NCI-H146 (cell line): ENCODE data around the gene ELOVL7.
"Not testable (repeated sequence)": the region's sequence is repeated elsewhere in the genome, so short reads cannot be mapped to it uniquely, and the experiment has no call there.

Experiments used
- DNase-seq: peaks from one replicate; lab custom pipeline; 2025; lab: John Stamatoyannopoulos, UW

Gene ELOVL7

DNA sequence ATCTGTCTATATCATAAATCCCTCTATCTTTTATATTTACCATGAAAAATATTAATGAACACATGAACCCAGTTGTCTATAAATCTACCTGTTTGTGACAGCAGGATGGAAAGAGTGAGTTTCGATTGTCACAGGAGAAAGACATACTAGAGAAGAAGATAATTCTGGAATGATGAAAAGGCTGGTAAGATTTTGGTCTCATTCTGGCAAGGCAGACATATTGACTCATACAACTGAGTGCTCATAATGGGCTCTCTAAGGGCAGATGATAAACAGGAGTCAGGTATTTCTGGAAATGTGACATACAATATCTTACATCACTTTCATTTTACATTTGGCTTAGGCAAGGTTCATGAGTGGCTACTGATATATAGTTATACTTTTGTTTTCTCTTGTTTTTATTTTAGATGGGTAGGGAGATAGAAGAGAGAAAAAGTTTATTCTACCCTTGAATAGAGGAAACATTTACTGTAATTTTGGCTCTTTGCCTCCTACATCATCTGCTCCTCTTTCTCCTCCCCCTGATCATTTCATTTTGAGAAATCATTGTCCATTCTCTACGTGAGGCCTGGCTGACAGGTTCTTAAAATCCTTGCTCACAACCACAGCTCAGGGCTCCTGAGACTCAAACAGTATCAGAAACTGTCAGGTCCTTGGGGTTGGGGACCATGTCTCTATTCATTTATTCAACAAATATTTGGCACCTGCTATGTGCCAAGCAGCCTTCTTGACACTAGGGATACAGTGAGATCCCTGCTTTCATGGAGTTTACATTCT lies 14.4 kb downstream of the ELOVL7 start:
- DNase-seq, result no peak

DNA sequence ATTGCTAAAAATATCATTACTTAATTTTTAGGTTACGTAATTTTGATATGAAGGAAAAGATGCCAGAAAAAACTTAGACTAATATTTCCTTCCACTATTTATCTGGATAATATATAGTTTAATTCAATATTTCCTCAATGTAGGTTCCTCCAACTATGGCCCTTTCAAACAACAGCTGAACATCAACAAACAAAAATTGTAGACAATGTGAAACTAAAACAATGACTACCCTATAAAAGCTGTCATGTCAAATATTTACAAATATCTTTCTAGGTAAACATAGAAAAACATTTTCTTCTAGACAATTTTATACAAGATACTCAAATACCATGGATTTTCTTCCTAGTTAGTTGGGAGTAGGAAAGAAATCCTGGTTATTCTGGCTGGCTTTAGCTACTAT lies 16.9 kb downstream of the ELOVL7 start:
- DNase-seq, result no peak

DNA sequence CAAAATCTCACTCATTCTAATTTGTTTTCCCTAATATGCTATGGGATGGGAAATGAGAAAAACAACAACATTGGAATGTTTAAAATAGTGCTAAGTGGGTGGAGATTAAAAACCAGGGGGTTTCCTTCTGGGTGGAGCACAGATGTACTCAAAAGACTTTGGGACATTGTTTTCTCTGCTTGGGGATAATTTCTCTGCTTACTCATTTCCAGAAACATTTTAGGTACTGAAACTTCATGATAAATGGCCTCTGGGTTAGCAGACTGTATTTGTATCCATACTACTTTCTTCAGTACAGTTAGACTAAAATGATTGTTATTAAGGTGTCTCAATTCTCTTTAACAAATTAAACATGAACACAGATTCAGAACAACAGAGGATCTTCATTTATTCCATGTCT lies 17.4 kb downstream of the ELOVL7 start:
- no peak for DNase-seq

DNA sequence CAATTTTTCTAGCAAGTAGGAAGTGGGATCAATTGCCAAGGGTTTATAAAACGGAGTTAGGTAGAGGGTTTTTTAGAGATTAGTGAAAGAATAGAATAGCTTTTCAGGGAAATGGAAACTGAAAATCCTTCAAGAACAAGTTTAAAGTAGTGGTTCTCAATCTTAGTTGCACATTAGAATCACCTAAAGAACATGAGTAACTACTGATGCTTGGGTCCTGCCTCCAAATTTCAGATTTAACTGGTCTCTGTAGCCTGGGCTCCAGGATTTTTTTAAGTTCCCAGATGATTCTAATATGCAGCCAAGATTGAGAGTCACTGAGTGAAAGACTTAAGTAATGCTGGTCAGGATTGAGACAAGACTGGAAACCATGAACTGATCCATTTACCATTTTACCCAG lies 20.5 kb downstream of the ELOVL7 start:
- DNase-seq, result no peak

DNA sequence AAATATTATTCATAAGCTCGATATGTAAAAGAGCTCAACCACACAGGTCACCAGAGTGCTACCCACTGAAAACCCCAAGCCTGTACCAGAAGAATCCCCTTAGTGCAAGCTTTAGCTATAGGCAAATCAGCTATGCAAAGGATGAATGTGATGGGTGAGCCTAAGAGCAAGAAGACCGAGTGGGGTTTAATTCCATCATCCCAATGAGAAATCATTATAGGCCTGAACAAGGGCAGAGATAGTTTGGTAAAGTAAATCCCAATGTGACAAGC lies 21.8 kb downstream of the ELOVL7 start:
- no peak for DNase-seq

DNA sequence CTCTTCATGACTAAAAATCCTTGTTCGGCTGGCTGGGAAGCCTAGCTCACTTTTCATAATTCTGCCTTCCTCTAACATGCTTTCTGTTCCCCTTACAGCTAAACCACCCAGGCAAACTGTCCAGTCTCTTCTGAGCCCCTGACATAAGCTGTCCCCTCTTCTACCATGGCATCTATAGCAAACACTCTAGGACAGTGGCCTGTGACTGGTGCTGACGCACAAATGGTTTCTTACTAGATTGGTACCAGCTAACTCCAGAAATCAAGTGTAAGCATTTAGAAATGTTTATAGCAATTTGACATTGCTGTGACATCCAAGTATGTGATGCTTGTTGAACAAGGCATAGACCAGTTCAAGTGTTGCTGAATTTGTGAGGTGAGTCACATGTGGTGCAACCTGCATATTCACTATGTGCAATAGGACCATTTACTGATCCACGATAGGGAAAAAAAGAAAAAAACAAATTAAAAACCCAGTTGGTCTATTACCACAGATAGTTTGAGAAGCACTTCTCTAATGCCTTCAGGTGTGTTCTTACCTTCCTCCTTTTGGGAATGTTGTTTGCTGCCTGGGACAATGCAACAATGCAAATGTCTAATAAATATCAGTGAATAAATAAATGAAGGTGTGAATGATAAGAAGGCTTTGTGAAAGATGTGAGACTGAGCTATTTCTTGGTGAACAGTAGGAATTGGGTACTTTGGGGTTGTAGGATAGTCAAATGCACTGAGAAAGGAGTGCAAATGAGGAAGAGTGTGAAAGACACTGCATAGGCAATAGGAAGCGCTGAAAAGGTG lies 22.4 kb downstream of the ELOVL7 start:
- DNase-seq, result no peak

DNA sequence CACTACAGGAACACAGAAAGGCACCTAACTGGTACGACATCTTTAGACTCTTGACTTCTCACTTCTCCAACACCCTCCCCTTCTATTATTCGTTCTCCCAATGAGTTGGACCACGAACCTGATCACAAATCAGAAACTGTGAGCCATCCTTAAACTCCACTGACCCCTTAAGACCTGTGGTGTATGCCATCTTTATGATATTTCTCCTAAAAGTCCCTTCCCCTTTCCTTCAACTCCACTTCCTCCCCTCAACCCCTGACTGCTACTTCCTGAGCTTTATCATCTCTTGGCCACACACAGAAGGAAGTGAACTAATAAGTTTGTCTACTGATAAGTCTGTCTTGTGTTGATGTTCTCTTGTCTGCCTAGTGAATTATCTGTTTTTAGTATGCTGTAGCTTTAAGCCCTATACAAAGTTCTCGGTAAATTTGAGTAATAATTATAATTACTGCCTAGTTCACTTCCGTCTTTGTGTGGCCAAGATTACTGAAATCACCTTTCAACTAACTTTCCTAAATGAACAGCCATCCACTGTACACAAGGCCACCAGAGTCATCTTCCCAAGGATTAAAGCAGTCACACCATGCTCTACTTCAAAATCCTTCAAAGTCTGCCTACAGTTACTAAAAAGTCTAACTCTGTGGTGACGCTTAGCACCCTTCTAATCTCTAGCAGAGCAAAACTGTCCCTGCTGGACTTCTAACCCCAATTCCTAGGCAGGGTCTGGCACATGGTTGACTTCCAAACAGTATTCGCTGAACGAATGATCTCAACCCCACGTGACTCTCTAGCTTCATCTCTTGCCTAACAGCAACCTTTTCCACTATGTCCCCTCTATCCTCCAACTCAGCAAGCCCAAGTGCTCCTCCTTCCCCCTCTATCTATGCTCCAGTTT lies 23.2 kb downstream of the ELOVL7 start:
- no peak for DNase-seq

DNA sequence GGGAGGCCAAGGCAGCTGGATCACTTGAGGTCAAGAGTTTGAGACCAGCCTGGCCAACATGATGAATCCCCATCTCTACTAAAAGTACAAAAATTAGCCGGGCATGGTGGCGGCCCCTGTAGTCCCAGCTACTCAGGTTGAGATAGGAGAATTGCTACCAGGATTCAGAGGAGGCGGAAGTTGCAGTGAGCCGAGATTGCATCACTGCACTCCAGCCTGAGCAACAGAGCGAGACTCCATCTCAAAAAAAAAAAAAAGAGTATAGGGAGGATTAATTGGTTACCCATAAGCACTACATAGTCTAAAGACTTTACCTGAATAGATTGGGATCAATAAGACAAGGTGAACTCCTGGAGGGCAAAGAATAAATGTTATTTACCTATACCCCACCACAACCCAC lies 27.9 kb downstream of the ELOVL7 start:
- DNase-seq, result not testable (repeated sequence)

DNA sequence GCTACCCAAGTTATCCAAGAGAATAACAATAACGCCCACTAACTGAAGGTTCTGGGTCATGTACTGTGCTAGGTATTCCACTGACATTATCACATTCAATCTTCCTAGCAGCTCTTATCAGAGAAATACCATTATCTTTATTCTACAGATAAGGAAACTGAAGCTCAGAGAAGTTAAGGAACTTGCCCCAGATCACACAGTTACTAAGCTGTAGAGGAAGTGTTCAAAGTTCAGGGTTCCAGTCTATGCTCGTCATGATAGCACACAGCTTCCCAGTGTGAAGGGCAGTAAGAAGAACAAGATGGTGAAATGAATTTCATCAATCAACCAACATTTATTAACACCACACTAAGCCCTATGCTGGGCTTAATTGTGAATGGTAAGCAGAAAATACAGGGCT lies 29.6 kb downstream of the ELOVL7 start:
- no peak for DNase-seq

DNA sequence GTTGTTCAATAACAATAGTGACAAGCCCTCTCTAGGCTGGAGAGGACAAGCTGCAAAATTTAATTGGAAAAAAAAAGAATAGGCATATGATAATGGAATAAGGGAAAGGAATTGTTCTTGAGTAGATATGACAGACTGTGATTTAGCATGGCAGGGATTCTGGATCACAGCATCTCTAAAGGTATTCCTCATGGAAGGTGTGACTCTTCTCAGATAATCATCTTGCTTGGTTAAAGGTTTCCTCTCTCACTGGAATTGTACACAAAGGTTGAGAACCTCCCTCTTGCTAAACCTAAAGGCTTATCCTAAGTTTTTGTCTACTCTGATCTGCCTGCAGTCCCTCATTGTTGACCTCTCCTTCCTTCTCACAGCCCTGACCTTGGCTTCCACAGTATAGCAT lies 31.6 kb downstream of the ELOVL7 start:
- DNase-seq, result no peak

DNA sequence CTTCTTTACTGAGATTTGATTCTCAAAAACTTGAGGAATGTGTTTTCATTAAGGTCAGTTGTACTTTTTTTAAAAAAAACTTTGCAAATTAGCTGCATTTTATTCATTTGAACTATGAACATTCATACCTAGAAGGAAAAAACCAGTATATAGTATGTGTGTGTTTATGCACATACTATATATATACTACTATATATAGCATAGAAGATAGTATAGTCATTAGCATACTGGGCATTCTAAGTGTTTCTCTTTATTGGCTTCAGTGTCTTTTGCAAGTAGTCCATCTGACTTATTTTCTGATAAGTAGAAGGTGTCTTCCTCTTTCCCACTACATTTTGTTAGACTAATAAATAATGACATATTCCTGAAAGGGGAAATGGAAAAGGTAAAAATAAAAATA lies 33.0 kb downstream of the ELOVL7 start:
- no peak for DNase-seq

DNA sequence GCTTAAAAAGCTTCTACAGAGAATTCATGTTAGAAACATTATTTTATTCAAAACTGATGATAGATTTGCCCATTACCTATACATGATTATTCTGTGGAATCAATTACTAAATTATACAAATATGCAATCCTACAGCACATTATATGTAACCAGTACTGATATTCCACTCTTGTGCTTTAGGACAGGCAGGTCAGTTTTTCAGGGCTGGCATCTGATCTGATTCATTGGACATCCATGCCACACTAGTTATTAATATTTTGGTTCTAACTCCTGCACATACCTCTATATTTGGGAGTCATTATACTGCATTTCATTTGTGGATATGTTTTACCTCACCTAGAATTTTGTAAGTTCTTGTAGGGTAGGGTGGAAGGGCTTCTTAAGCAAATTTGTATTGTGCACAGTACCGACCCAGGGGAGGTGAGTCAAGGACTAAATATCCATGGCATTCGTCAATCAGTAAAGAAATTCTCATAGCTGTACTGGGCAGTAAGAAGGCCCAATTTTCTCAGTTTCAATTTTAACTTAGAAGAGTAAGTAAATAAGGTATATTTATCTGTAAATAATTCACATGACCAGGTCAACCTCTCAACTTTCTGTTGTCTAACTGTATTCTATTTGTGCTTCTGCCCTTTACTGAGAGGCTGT lies 33.5 kb downstream of the ELOVL7 start:
- DNase-seq, result no peak

DNA sequence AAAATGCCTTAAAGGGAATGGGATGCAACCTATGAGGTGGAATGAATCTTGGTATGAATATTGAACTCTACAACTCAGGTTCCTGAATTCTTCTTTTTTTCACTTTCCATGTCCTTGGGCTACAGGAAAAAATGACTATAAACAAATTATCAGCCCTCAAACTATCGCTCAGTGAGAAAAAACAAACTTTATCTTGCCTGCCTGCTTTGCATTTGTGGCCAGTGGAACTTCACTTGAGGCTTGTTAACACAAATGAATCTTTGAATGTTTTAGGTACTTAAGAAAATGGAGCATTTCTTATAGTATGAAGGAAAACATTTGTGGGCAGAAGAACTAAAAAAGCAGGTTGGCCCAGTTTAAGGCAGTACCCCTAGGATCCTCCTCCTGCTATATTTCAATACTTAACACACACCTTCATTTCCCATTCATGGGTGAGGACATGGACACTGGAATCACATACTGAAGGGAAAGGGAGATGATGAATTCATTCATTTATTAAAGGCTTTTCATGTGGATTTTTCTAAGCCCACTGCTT lies 34.1 kb downstream of the ELOVL7 start:
- no peak for DNase-seq

DNA sequence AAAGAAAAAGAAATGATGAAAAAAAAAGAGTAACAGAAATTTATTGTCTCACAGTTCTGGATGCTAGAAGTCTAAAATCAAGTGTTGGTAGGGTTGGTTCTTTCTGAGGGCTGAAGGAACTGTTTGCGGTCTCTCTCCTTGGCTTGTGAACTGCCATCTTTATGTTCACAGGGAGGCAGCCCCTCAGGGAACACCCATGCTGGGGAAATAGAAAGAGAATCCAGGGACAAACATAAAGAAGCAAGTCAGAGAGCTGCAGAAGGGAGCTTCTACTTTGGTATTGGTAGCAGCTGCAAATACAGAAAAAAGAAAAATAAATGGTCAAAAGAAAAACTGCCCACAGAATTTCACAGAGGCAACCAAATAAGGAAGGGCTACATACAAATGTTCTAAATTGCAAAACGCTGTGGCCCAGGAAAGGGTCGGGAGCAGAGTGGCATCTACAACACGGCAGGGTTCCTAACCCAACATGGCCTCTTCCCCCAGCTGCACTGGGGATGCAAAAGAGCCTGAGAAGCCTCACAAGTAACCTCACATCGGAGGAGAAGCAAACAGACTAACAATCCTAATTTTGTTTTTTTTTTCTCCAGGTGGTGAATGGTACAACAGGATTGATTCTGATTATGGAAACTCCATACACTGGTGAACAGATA lies 37.4 kb downstream of the ELOVL7 start:
- DNase-seq, result no peak

DNA sequence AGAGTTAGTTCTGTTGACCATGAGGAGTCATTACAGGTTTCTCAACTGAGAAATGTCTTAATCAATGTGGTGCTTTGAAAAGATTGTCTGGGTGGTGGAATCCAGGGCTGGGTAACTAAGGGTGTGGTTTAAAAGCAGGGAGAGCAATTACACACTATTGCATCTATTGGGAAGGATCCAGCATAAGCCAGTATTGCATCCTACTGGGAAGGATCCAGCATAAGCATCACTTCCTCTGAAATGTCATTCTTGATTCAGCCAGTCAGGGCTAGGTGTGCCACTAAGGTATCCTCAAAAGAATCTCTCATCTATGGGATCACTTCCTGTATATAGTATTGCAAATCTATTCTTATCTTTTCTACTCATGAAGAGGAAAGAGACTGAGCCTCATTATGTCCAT lies 38.6 kb downstream of the ELOVL7 start:
- no peak for DNase-seq

DNA sequence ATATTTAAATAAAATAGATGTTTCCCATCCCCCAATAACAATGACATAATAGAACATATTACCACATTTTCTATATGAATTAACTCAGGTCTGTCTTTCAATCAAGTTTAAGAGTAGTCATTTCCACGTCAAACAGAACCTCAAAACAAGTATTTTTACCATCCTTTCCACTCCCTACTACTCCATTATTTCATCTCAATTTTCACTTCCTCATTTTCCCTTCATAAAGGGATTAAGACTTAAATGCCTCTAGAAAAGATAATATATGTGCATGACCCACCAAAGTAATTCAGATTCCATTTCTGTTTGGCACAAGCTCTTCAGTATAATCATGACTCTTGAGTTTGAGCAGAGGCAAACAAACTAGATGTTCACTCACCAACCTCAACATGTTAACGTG lies 40.4 kb downstream of the ELOVL7 start:
- no peak for DNase-seq

DNA sequence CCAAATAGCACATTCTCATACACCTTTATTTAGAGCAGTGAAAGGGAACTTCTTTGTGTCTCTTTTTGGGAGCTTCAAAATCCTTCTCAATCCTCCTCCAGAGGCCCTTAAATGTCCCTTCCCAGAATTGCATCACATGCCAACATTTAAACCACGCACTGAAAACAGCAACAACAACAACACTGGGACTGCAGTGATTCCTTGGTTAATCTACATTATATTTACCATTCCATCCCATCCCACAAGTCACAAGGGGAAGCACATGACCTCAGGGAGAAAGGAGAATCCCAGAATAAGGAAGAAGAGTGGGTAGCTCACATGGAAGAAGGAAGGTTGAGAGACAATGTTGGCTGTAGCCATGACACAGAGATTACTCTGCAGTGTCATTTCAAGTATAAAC lies 41.1 kb downstream of the ELOVL7 start:
- DNase-seq, result no peak

DNA sequence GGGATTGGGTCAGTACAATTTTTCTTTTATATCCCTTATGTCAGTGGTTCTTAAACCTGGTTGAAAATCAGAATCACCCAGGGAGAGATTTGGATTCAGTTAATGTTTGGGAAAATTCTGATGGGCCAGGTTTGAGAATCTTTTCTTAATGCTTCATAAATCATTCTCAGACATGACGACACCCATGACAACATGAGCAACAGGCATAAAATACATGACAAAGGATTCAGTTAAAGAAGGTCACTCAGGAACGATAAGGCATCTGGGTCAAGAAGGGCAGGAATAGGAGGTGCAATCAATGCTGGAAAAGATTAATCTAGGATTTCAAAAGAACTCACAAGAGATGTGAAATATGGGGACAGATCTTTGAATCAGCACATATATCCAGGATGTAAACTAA lies 41.8 kb downstream of the ELOVL7 start:
- DNase-seq, result no peak

DNA sequence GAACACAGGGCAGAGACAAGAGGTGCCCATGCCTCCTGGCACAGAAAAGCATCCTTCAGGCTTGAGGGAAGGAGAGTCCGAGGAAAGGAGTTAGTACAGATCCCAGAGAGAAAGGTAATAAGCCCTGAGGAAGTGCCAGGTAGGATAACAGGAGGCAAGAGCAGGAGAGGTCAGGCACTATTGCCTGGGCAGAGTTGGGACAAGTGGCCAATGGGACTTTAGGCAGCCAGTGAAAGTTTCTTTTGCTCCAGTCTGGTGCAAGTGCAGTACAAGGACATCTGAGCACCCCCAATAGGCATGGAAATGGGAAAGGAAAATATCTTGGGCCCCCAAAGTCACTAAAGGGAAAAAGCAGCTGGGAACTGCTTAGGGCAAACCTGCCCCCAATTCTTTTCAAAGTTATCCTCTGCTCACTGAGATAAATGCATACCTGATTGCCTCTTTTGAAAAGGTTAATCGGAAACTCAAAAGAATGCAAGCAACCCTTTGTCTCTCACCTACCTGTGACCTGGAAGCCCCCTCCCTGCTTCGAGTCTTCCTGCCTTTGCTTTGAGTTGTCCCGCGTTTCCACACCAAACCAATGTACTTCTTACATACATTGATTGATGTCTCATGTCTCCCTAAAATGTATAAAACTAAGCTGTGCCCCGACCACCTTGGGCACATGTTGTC lies 46.5 kb downstream of the ELOVL7 start:
- DNase-seq, result no peak

DNA sequence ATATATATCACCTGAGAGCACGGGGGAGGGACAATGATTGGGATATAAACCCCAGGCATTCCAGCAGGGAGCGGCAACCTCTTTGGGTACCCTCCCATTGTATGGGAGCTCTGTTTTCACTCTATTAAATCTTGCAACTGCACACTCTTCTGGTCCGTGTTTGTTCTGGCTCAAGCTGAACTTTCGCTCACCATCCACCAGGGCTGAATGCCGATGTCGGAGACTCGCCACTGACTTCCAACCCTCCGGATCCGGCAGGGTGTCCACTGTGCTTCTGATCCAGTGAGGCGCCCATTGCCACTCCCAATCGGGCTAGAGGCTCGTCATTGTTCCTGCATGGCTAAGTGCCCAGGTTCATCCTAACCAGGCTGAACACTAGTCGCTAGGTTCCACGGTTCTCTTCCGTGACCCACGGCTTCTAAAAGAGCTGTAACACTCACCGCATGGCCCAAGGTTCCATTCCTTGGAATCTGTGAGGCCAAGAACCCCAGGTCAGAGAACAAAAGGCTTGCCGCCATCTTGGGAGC lies 48.6 kb downstream of the ELOVL7 start:
- not testable (repeated sequence) for DNase-seq

DNA sequence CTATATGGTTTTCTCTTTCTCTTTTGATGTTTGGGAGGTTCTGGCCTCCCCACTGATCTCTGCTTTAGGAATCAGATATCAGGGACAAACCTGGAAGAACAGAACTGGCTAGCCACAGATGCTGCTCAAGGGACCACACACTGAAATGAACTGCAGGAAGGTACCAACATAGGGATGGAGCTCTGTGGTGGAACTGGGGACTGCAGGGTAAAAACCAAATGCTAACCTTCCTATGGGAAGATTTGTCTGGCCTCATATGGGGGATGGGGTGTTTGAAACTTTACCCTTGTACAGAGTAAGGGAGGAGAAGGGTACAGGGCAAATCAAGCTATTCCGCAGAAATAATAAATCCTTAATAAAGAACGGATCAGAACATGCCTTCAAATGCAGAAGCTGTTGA lies 49.4 kb downstream of the ELOVL7 start:
- DNase-seq, result no peak
